GM12878 (cell line): ENCODE measurements around the gene USB1. TPM values are rescaled to one million over a fixed set of nuclear protein-coding genes. Genes with fewer than 3 reads are reported as not detected.

Experiments used
- ATAC-seq: fragments of 200-7000 bp; cut with Tn5 transposase; 3 replicates; pipeline ENCODE4 v1.9.1; 2020; ENCODE audit warnings: mild to moderate bottlenecking, moderate library complexity
- BruUV-seq: library from RNA; stranded (reverse); fragments of 400-500 nt; replicated peaks from 2 replicates; lab custom pipeline; 2021; lab: Mats Ljungman, UMichigan
- CTCF ChIA-PET: fragments of 300-600 bp; sonication (Branson Sonifier 250); formaldehyde crosslinking; extraction: SDS; loops from one replicate; lab custom pipeline; 2021; ENCODE audit warnings: inconsistent platforms; lab: Yijun Ruan, JAX
- POLR2A ChIA-PET: fragments of 350-600 bp; formaldehyde crosslinking; extraction: SDS; loops from one replicate; lab custom pipeline; 2021; ENCODE audit warnings: inconsistent platforms; lab: Charles Lee
- RAD21 ChIA-PET: fragments of 300-600 bp; sonication (Branson Sonifier 250); formaldehyde crosslinking; loops from one replicate; lab custom pipeline; 2023; ENCODE audit warnings: antibody characterized with exemption; ENCODE audit not compliant: unreplicated experiment; lab: Charles Lee
- SMC1A ChIA-PET: fragments of 300-600 bp; sonication (Branson Sonifier 250); formaldehyde crosslinking; loops from one replicate; lab custom pipeline; 2023; ENCODE audit not compliant: unreplicated experiment, uncharacterized antibody; lab: Charles Lee
- DNase-seq: peaks from one replicate; pipeline ENCODE4 v3.0.0-alpha.2; 2011; ENCODE audit warnings: low read depth, low spot score
- FAIRE-seq: peaks from 3 replicates; lab custom pipeline; 2011; peaks lifted over from hg19 to GRCh38; lab: Jason Lieb, UNC
- H2AFZ ChIP-seq: 2 replicates; pipeline ENCODE4 v1.6.0; 2011; ENCODE audit warnings: low read depth, low read length, control low read depth; ENCODE audit not compliant: control insufficient read depth
- H3K27ac ChIP-seq: 2 replicates; pipeline ENCODE4 v1.5.1; 2011; ENCODE audit warnings: control low read depth; ENCODE audit not compliant: control insufficient read depth, insufficient read depth
- H3K27me3 ChIP-seq, 2 experiments: replicated peaks in 1 of 2; 2 replicates each; pipeline versions ENCODE4 v1.6.0 to v1.6.1; 2011; ENCODE audit warnings: low read length in 1 of 2; ENCODE audit not compliant: control insufficient read depth in 2 of 2, insufficient read depth in 2 of 2
- H3K36me3 ChIP-seq, 2 experiments: 2 replicates each; pipeline ENCODE4 v1.5.1; 2011; ENCODE audit warnings: low read length in 1 of 2; ENCODE audit not compliant: control insufficient read depth in 2 of 2, insufficient read depth in 2 of 2
- H3K4me1 ChIP-seq: 2 replicates; pipeline ENCODE4 v1.6.1; 2011; ENCODE audit warnings: mild to moderate bottlenecking, low read length, moderate library complexity, mixed read lengths; ENCODE audit not compliant: control insufficient read depth, insufficient read depth
- H3K4me2 ChIP-seq: 2 replicates; pipeline ENCODE4 v1.6.0; 2011; ENCODE audit warnings: control low read depth; ENCODE audit not compliant: control insufficient read depth, insufficient read depth
- H3K4me3 ChIP-seq: fragments of 200-600 bp; sonication (generic); 2 replicates; pipeline ENCODE4 v1.5.1; 2016
- H3K79me2 ChIP-seq: 2 replicates; pipeline ENCODE4 v1.6.0; 2011; ENCODE audit warnings: low read length; ENCODE audit not compliant: control insufficient read depth, insufficient read depth
- H3K9ac ChIP-seq: 2 replicates; pipeline ENCODE4 v1.8.0; 2011; ENCODE audit warnings: low read length, control low read depth, mixed read lengths; ENCODE audit not compliant: control insufficient read depth, insufficient read depth
- H3K9me3 ChIP-seq: replicated peaks from 3 replicates; pipeline ENCODE4 v1.5.1; 2011; ENCODE audit warnings: mild to moderate bottlenecking, low read length; ENCODE audit not compliant: control insufficient read depth, insufficient read depth
- H4K20me1 ChIP-seq: 2 replicates; pipeline ENCODE4 v1.6.0; 2011; ENCODE audit not compliant: control insufficient read depth, insufficient read depth
- BMI1 ChIP-seq: fragments of 450-650 bp; IDR thresholded peaks from 2 replicates; pipeline ENCODE4 v1.6.1; 2016; ENCODE audit warnings: mild to moderate bottlenecking, moderate library complexity, borderline replicate concordance
- EP300 ChIP-seq, 2 experiments: fragments of 150-350 bp in 1 of 2; IDR thresholded peaks; 2 replicates each; pipeline ENCODE4 v1.6.1; 2011 to 2012; ENCODE audit warnings: low read depth in 2 of 2, low read length in 2 of 2, borderline replicate concordance in 1 of 2, improper control_type of control experiment in 1 of 2, inconsistent platforms in 1 of 2; ENCODE audit not compliant: control insufficient read depth in 1 of 2
- FOXM1 ChIP-seq: IDR thresholded peaks from 2 replicates; pipeline ENCODE4 v1.6.1; 2012; ENCODE audit warnings: low read depth, mild to moderate bottlenecking, inconsistent platforms, low read length, moderate library complexity
- HDAC2 ChIP-seq: fragments of 200-600 bp; sonication (generic); IDR thresholded peaks from 2 replicates; pipeline ENCODE4 v1.6.1; 2017
- NFIC ChIP-seq: IDR thresholded peaks from 2 replicates; pipeline ENCODE4 v1.6.1; 2012; ENCODE audit warnings: low read depth, mild to moderate bottlenecking, inconsistent platforms, low read length, moderate library complexity
- NR2C2 ChIP-seq: IDR thresholded peaks from 2 replicates; pipeline ENCODE4 v1.6.1; 2011; ENCODE audit warnings: borderline replicate concordance, low read depth; ENCODE audit not compliant: control insufficient read depth, insufficient read length
- SIX5 ChIP-seq: IDR thresholded peaks from 2 replicates; pipeline ENCODE4 v1.6.1; 2011; ENCODE audit warnings: mild to moderate bottlenecking, low read depth, low read length, moderate library complexity; ENCODE audit not compliant: severe bottlenecking
- STAT1 ChIP-seq: fragments of 450-650 bp; conservative IDR thresholded peaks from 2 replicates; pipeline ENCODE4 v1.6.1; 2014; ENCODE audit warnings: antibody characterized with exemption, mild to moderate bottlenecking
- YY1 ChIP-seq: IDR thresholded peaks from 2 replicates; pipeline ENCODE4 v1.6.1; 2011; ENCODE audit warnings: low read depth, mild to moderate bottlenecking, low read length
- WGBS: methylation state at CpG from one replicate; pipeline ENCODE4 v1.1.6; 2016; ENCODE audit warnings: low lambda C conversion rate; ENCODE audit not compliant: insufficient replicate concordance, insufficient coverage; ENCODE audit errors: missing lambda C conversion rate; 5-methylcytosine and 5-hydroxymethylcytosine counted together
- in situ Hi-C: fragments of 300-500 bp; cut with MboI; formaldehyde crosslinking; loops from 9 replicates; pipeline ENCODE4 v1.14.3; 2018; ENCODE audit warnings: mixed read lengths
- intact Hi-C: fragments of 100-400 bp; cut with micrococcal nuclease; formaldehyde crosslinking; loops from one replicate; pipeline ENCODE4 v1.14.2; 2022; ENCODE audit not compliant: unreplicated experiment
- polyA plus RNA-seq, 11 experiments: library from polyadenylated mRNA; depleted of rRNA in 4 of 11; unstranded in 6 of 11; stranded (reverse) in 5 of 11; fragments of >200 nt; fragmentation: Nextera tagmentation in 4 of 11; fragmentation: Illumina TruSeq in 1 of 11; extraction: Ambion mirVana in 4 of 11; extraction: Trizol in 1 of 11; gene quantifications; 1 replicate in 1 of 11; 2 replicates in 10 of 11; pipeline versions ENCODE4 v1.2.1 to v1.2.3, GENCODE V29; 2011 to 2016; ENCODE audit warnings: inconsistent platforms in 2 of 11, missing spikeins in 2 of 11, low read depth in 1 of 11
- total RNA-seq, 4 experiments: library from RNA; depleted of rRNA in 3 of 4; stranded (reverse); fragments of >200 nt in 3 of 4; fragmentation: Illumina TruSeq in 1 of 4; extraction: Trizol in 1 of 4; gene quantifications; 2 replicates each; pipeline versions ENCODE4 v1.2.1 to v1.2.3, GENCODE V29; 2013 to 2021
- TF ChIP-seq, protein P1 (sequence below): fragments of 450-650 bp; IDR thresholded peaks from 2 replicates; pipeline ENCODE4 v1.6.1; 2017; ENCODE audit warnings: antibody characterized with exemption, mild to moderate bottlenecking, moderate library complexity
- TF ChIP-seq, protein P2 (sequence below): fragments of 450-650 bp; IDR thresholded peaks from 2 replicates; pipeline ENCODE4 v1.6.1; 2018; ENCODE audit warnings: mild to moderate bottlenecking, low read depth, moderate library complexity; ENCODE audit not compliant: partially characterized antibody
- TF ChIP-seq, protein P3 (sequence below): fragments of 450-650 bp; IDR thresholded peaks from 2 replicates; pipeline ENCODE4 v1.6.1; 2016; ENCODE audit warnings: mild to moderate bottlenecking, moderate library complexity, borderline replicate concordance

The USB1 gene
- total and polyA plus RNA-seq, 10 of the 15 experiments (the other 5 are each of a cell fraction or from before 2014, with no cell fraction given), result 7.9 to 72.2 (median 41.6) TPM

DNA sequence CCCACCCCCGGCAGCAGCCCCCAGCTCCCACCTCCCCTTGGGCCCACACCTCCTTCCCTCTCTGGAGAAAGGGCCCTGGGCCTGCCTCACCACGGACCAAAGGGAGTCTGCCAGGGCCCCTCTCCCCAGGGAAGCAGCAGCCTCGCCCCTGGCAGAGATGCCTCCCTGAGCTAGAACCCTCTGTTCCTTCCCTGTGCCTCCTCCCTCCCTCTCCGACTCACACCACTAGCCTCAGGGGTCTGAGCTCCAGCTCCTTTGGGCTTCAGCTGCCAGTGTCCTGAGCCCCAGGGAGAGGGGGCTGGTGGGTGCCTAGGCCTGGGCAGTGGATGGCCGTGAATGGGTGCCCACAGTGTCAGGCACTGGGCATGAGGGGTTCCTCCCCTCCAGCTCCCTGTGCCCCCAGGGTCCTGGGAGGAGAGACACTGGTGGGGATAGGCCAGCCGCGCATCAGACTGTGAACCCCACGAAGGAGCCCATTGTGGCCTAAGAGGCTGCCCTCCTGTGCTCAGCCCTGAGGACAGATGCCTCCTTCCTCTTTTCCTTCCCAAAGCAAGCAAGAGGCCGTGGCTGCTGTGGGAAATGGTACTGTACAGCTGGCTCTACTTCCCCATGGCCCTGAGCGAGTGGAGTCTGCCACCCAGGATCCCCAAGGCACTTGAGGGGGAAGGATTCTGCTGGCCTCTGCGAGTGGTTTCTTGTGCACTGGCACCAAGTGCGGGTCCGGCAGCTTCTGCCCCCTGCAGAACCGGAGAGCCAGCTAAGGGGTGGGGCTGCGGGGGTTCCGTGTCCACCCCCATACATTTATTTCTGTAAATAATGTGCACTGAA is 45.1 kb downstream of the USB1 start (continued):
- TF ChIP-seq NFIC (no peak), YY1 (no peak), SIX5 (no peak), HDAC2 (no peak)
- TF ChIP-seq, protein P1, sequence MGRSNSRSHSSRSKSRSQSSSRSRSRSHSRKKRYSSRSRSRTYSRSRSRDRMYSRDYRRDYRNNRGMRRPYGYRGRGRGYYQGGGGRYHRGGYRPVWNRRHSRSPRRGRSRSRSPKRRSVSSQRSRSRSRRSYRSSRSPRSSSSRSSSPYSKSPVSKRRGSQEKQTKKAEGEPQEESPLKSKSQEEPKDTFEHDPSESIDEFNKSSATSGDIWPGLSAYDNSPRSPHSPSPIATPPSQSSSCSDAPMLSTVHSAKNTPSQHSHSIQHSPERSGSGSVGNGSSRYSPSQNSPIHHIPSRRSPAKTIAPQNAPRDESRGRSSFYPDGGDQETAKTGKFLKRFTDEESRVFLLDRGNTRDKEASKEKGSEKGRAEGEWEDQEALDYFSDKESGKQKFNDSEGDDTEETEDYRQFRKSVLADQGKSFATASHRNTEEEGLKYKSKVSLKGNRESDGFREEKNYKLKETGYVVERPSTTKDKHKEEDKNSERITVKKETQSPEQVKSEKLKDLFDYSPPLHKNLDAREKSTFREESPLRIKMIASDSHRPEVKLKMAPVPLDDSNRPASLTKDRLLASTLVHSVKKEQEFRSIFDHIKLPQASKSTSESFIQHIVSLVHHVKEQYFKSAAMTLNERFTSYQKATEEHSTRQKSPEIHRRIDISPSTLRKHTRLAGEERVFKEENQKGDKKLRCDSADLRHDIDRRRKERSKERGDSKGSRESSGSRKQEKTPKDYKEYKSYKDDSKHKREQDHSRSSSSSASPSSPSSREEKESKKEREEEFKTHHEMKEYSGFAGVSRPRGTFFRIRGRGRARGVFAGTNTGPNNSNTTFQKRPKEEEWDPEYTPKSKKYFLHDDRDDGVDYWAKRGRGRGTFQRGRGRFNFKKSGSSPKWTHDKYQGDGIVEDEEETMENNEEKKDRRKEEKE, result no peak

DNA sequence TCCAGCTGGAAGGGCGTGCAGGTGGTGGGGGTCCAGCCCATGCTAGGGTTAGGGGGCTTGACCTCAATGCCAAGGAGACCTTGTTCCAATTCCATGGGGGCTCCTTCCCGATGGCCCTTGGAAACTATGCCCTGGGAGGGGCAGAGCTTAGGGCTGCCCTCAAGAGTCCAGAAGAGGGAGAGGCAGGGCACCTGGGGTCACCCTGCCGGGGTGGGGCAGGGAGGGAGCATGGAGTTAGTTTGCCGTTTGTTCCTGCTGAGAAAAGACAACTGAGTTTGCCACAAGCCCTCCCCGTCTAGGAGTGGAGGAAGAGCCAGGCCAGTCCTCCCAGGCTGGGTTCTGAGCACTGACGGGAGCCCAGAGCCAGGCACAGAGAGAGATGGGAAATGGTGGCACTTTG is 45.7 kb downstream of the USB1 start:
- ATAC-seq (no peak), DNase-seq (no peak), FAIRE-seq (no peak)
- Histone ChIP-seq H3K27me3 (no peaks in the 10 kb centered on the region), H2AFZ (no peak overlapping the region), H4K20me1 (no peaks in the 10 kb centered on the region), H3K9me3 (no peaks in the 10 kb centered on the region), H3K4me3 (no peak overlapping the region), H3K27ac (no peak overlapping the region), H3K9ac (no peak overlapping the region), H3K4me1 (no peaks in the 10 kb centered on the region), H3K36me3 (no peaks in the 10 kb centered on the region), H3K4me2 (no peak overlapping the region), H3K79me2 (no peaks in the 10 kb centered on the region)
- no TSS peak for BruUV-seq
- in situ Hi-C loops (no loop called here), intact Hi-C loops (no loop called here)
- WGBS, result 13% methylated on average over 4 of the region's 6 CpGs
- POLR2A ChIA-PET, result no interaction called here
- CTCF ChIA-PET, result no interaction called here
- RAD21 ChIA-PET, result no interaction called here
- SMC1A ChIA-PET, result interaction anchor here (1.1 kb wide), 1 partner anchor 75 kb away, joined by 3 read pairs; no protein-coding TSS in a partner anchor
- TF ChIP-seq NR2C2 (no peak), STAT1 (no peak), EP300 (IDR thresholded peaks at IDR 0.05; ENCODE audit: borderline replicate concordance in 1 of 2, control insufficient read depth in 1 of 2, low read depth in 2 of 2, low read length in 2 of 2) (no peak), FOXM1 (no peak), BMI1 (no peak)
- TF ChIP-seq, protein P2, sequence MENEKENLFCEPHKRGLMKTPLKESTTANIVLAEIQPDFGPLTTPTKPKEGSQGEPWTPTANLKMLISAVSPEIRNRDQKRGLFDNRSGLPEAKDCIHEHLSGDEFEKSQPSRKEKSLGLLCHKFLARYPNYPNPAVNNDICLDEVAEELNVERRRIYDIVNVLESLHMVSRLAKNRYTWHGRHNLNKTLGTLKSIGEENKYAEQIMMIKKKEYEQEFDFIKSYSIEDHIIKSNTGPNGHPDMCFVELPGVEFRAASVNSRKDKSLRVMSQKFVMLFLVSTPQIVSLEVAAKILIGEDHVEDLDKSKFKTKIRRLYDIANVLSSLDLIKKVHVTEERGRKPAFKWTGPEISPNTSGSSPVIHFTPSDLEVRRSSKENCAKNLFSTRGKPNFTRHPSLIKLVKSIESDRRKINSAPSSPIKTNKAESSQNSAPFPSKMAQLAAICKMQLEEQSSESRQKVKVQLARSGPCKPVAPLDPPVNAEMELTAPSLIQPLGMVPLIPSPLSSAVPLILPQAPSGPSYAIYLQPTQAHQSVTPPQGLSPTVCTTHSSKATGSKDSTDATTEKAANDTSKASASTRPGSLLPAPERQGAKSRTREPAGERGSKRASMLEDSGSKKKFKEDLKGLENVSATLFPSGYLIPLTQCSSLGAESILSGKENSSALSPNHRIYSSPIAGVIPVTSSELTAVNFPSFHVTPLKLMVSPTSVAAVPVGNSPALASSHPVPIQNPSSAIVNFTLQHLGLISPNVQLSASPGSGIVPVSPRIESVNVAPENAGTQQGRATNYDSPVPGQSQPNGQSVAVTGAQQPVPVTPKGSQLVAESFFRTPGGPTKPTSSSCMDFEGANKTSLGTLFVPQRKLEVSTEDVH, result no peak
- TF ChIP-seq, protein P3, sequence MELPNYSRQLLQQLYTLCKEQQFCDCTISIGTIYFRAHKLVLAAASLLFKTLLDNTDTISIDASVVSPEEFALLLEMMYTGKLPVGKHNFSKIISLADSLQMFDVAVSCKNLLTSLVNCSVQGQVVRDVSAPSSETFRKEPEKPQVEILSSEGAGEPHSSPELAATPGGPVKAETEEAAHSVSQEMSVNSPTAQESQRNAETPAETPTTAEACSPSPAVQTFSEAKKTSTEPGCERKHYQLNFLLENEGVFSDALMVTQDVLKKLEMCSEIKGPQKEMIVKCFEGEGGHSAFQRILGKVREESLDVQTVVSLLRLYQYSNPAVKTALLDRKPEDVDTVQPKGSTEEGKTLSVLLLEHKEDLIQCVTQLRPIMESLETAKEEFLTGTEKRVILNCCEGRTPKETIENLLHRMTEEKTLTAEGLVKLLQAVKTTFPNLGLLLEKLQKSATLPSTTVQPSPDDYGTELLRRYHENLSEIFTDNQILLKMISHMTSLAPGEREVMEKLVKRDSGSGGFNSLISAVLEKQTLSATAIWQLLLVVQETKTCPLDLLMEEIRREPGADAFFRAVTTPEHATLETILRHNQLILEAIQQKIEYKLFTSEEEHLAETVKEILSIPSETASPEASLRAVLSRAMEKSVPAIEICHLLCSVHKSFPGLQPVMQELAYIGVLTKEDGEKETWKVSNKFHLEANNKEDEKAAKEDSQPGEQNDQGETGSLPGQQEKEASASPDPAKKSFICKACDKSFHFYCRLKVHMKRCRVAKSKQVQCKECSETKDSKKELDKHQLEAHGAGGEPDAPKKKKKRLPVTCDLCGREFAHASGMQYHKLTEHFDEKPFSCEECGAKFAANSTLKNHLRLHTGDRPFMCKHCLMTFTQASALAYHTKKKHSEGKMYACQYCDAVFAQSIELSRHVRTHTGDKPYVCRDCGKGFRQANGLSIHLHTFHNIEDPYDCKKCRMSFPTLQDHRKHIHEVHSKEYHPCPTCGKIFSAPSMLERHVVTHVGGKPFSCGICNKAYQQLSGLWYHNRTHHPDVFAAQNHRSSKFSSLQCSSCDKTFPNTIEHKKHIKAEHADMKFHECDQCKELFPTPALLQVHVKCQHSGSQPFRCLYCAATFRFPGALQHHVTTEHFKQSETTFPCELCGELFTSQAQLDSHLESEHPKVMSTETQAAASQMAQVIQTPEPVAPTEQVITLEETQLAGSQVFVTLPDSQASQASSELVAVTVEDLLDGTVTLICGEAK, result no peak
